Measurements from ENCODE around the gene CLRN3.

The CLRN3 gene

DNA sequence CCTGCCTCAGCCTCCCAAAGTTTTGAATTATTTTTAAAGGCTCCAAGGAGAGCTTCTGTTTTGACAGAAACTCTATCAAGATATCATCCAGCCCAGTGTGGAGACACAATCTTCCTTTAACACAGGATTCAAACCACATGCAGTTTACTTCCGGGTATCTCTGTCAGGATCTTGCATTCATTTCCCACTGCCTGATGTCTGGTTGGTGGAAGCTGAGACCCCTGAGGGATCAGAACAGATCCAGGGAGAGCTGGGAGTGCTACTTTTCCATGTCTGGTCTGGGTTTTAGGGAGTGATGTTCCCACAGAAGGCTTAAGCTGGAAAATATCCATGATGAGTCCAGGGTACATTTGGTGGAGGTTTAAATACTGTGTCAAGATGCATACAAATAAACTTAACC lies 30.9 kb upstream of the CLRN3 start:
- Histone ChIP-seq H3K27me3 (ENCODE audit: insufficient read depth, low read length) (no peaks in the 10 kb centered on the region), H3K23ac (ENCODE audit: low read length) (no peak overlapping the region), H3K79me2 (ENCODE audit: control insufficient read depth, insufficient read depth, low read length, poor library complexity) (peaks cover 2% of the 10 kb centered on the region), H2BK12ac (ENCODE audit: low read length) (peak overlapping the region; percentile 87), H3K4ac (ENCODE audit: low read depth, low read length) (no peak overlapping the region), H3K9ac (ENCODE audit: low read length) (no peak overlapping the region), H3K36me3 (ENCODE audit: control insufficient read depth in 1 of 2, insufficient read depth in 2 of 2, low read length in 2 of 2) (no peaks in the 10 kb centered on the region), H2BK120ac (ENCODE audit: insufficient read depth, low read length, poor library complexity) (peak overlapping the region; percentile 68), H3K79me1 (ENCODE audit: low read length) (peaks cover 45% of the 10 kb centered on the region), H3K4me2 (ENCODE audit: low read length) (no peak overlapping the region), H4K8ac (ENCODE audit: low read depth, low read length) (no peak overlapping the region), H3K18ac (ENCODE audit: low read length) (no peak overlapping the region), H2AFZ (ENCODE audit: insufficient read depth, low read length, poor library complexity) (no peak overlapping the region), H3K4me1 (ENCODE audit: control insufficient read depth in 1 of 2, insufficient read depth in 2 of 2, low read length in 2 of 2) (peaks cover 25 to 42% of the 10 kb centered on the region in 2 experiments), H3K27ac (ENCODE audit: low read depth, low read length) (peak overlapping the region; percentile 75), H2BK5ac (ENCODE audit: low read depth, low read length, poor library complexity) (peak overlapping the region; percentile 29), H4K91ac (ENCODE audit: low read depth, low read length) (peak overlapping the region; percentile 87), H4K12ac (ENCODE audit: low read depth, low read length) (no peak overlapping the region), H3K4me3 (ENCODE audit: low read depth, low read length) (no peak overlapping the region), H3K14ac (ENCODE audit: low read length) (peak overlapping the region; percentile 34), H2AK5ac (ENCODE audit: low read length) (peak overlapping the region; percentile 38), H3K9me3 (ENCODE audit: insufficient read depth, low read depth, low read length) (no peaks in the 10 kb centered on the region)
- DNase-seq = no peak
- WGBS (ENCODE audit: extremely low coverage, insufficient coverage, insufficient read length) = no CpG with 5 or more reads among the region's 1 CpG

DNA sequence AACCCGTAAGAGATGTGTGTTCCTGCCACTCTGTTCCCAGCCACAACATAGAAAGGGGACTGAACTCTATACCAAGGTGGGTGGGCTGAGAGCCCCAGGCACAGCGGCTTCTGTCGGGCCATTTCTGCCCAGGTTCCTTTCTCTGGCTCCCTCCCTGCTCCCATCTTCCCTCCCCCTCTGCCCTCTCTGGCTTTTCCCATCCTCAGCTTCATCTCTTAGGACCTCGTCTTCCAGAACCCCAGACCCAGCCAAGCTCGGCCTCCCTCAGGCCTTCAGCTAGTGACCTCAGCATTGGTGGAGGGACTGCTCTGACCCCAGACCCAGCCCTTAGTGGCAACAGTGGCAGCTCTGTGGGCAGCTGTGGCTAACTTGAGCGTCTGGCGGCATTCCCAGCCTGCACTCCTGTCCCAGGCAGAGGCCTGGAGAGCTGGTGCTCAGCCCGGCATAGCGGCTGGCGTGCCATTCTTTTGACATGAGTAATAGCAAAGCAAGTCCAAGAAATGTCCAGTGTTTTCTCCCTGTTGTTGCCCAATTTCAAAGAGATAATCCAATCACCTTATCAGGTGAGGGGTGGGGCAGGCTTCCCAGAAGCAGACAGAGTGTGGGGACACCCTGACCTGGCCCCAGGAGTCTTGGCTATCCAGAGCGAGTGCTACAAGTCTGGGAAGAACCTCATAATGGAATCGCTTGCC lies 30.1 kb upstream of the CLRN3 start:
- H3K18ac ChIP-seq (ENCODE audit: low read length) = peak overlapping the region; percentile 28
- peak overlapping the region; percentile 41 for H4K8ac ChIP-seq (ENCODE audit: low read depth, low read length)
- peak overlapping the region; percentile 16 for H3K4ac ChIP-seq (ENCODE audit: low read depth, low read length)
- WGBS (ENCODE audit: extremely low coverage, insufficient coverage, insufficient read length) = no CpG with 5 or more reads among the region's 12 CpGs
- peak; percentile 93 to 95 for DNase-seq
- H3K79me2 ChIP-seq (ENCODE audit: control insufficient read depth, insufficient read depth, low read length, poor library complexity) = peaks cover 2% of the 10 kb centered on the region
- peak overlapping the region; percentile 63 for H2BK5ac ChIP-seq (ENCODE audit: low read depth, low read length, poor library complexity)
- H3K27ac ChIP-seq (ENCODE audit: low read depth, low read length) = peak overlapping the region; percentile 88
- no peaks in the 10 kb centered on the region for H3K27me3 ChIP-seq (ENCODE audit: insufficient read depth, low read length)
- no peak overlapping the region for H3K4me3 ChIP-seq (ENCODE audit: low read depth, low read length)
- no peak overlapping the region for H4K12ac ChIP-seq (ENCODE audit: low read depth, low read length)
- no peaks in the 10 kb centered on the region for H3K9me3 ChIP-seq (ENCODE audit: insufficient read depth, low read depth, low read length)
- no peaks in the 10 kb centered on the region for H3K36me3 ChIP-seq (ENCODE audit: control insufficient read depth in 1 of 2, insufficient read depth in 2 of 2, low read length in 2 of 2)
- H2BK120ac ChIP-seq (ENCODE audit: insufficient read depth, low read length, poor library complexity) = peak overlapping the region; percentile 75
- peaks cover 40% of the 10 kb centered on the region for H3K79me1 ChIP-seq (ENCODE audit: low read length)
- peak overlapping the region; percentile 20 for H2AFZ ChIP-seq (ENCODE audit: insufficient read depth, low read length, poor library complexity)
- peaks cover 25 to 40% of the 10 kb centered on the region in 2 experiments for H3K4me1 ChIP-seq (ENCODE audit: control insufficient read depth in 1 of 2, insufficient read depth in 2 of 2, low read length in 2 of 2)
- H3K23ac ChIP-seq (ENCODE audit: low read length) = no peak overlapping the region
- no peak overlapping the region for H3K9ac ChIP-seq (ENCODE audit: low read length)
- peak overlapping the region; percentile 36 for H2AK5ac ChIP-seq (ENCODE audit: low read length)
- peak overlapping the region; percentile 81 for H2BK12ac ChIP-seq (ENCODE audit: low read length)
- no peak overlapping the region for H3K4me2 ChIP-seq (ENCODE audit: low read length)
- H4K91ac ChIP-seq (ENCODE audit: low read depth, low read length) = peak overlapping the region; percentile 87
- H3K14ac ChIP-seq (ENCODE audit: low read length) = peak overlapping the region; percentile 60

DNA sequence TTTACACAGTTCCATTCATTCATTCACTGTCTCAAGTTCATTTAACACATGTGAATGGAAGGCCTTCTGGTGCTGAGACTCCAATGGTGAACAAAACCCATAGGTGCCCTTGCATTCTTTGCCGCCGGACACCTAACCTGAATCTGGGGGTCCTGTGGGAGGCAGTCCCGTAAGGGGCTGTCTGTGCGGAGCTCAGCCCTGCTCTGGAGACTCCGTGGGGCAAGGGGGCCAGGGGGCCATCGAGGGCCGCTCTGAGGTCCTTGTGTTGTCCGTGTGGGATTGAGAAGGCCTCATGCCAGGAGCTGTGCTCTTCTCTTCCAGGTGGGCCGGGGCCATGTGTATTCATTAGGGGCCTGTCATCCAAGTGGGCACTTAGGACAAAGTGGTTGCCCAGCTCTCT lies 29.5 kb upstream of the CLRN3 start:
- H3K79me2 ChIP-seq (ENCODE audit: control insufficient read depth, insufficient read depth, low read length, poor library complexity) = peaks cover 2% of the 10 kb centered on the region
- H3K18ac ChIP-seq (ENCODE audit: low read length) = peak overlapping the region; percentile 28
- no CpG with 5 or more reads among the region's 9 CpGs for WGBS (ENCODE audit: extremely low coverage, insufficient coverage, insufficient read length)
- no peak overlapping the region for H3K9ac ChIP-seq (ENCODE audit: low read length)
- H2AFZ ChIP-seq (ENCODE audit: insufficient read depth, low read length, poor library complexity) = peak overlapping the region; percentile 30
- H4K12ac ChIP-seq (ENCODE audit: low read depth, low read length) = no peak overlapping the region
- H3K27ac ChIP-seq (ENCODE audit: low read depth, low read length) = peak overlapping the region; percentile 88
- H3K14ac ChIP-seq (ENCODE audit: low read length) = peak overlapping the region; percentile 60
- no peak for DNase-seq
- H3K9me3 ChIP-seq (ENCODE audit: insufficient read depth, low read depth, low read length) = no peaks in the 10 kb centered on the region
- no peak overlapping the region for H3K4me3 ChIP-seq (ENCODE audit: low read depth, low read length)
- H3K36me3 ChIP-seq (ENCODE audit: control insufficient read depth in 1 of 2, insufficient read depth in 2 of 2, low read length in 2 of 2) = no peaks in the 10 kb centered on the region
- H2BK12ac ChIP-seq (ENCODE audit: low read length) = peak overlapping the region; percentile 81
- peak overlapping the region; percentile 60 for H3K4ac ChIP-seq (ENCODE audit: low read depth, low read length)
- H3K79me1 ChIP-seq (ENCODE audit: low read length) = peaks cover 37% of the 10 kb centered on the region
- no peaks in the 10 kb centered on the region for H3K27me3 ChIP-seq (ENCODE audit: insufficient read depth, low read length)
- peak overlapping the region; percentile 36 for H2AK5ac ChIP-seq (ENCODE audit: low read length)
- H3K4me1 ChIP-seq (ENCODE audit: control insufficient read depth in 1 of 2, insufficient read depth in 2 of 2, low read length in 2 of 2) = peaks cover 21 to 37% of the 10 kb centered on the region in 2 experiments
- H4K8ac ChIP-seq (ENCODE audit: low read depth, low read length) = peak overlapping the region; percentile 41
- no peak overlapping the region for H3K4me2 ChIP-seq (ENCODE audit: low read length)
- H2BK120ac ChIP-seq (ENCODE audit: insufficient read depth, low read length, poor library complexity) = peak overlapping the region; percentile 75
- H4K91ac ChIP-seq (ENCODE audit: low read depth, low read length) = peak overlapping the region; percentile 87
- H3K23ac ChIP-seq (ENCODE audit: low read length) = no peak overlapping the region
- H2BK5ac ChIP-seq (ENCODE audit: low read depth, low read length, poor library complexity) = peak overlapping the region; percentile 59

DNA sequence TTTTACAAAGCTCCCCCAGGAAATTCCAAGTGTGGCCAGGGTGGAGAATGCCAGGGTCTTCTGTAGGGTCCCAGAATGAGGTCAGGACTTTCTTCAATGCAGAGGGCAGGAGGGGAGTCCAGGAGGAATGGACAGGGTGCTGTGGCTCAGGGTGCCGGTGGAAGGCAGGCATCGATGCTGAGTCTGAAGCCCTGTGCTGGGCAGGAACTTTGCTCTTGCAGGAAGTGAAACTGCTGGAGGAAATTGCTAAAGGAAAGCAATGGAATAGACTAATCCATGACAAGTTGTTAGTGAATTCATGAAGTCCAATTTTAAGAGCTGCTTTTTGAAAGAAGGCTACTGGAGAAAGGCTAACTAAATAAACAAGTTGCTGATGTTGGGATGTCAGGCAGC lies 29.0 kb upstream of the CLRN3 start:
- peak overlapping the region; percentile 60 for H3K4ac ChIP-seq (ENCODE audit: low read depth, low read length)
- no peak overlapping the region for H3K23ac ChIP-seq (ENCODE audit: low read length)
- H3K79me2 ChIP-seq (ENCODE audit: control insufficient read depth, insufficient read depth, low read length, poor library complexity) = peaks cover 2% of the 10 kb centered on the region
- no peak for DNase-seq
- H4K91ac ChIP-seq (ENCODE audit: low read depth, low read length) = peak overlapping the region; percentile 87
- peak overlapping the region; percentile 75 for H2BK120ac ChIP-seq (ENCODE audit: insufficient read depth, low read length, poor library complexity)
- no peaks in the 10 kb centered on the region for H3K27me3 ChIP-seq (ENCODE audit: insufficient read depth, low read length)
- H4K12ac ChIP-seq (ENCODE audit: low read depth, low read length) = no peak overlapping the region
- peak overlapping the region; percentile 28 for H3K18ac ChIP-seq (ENCODE audit: low read length)
- H3K4me3 ChIP-seq (ENCODE audit: low read depth, low read length) = no peak overlapping the region
- no peak overlapping the region for H4K8ac ChIP-seq (ENCODE audit: low read depth, low read length)
- H3K14ac ChIP-seq (ENCODE audit: low read length) = peak overlapping the region; percentile 60
- no CpG with 5 or more reads among the region's 2 CpGs for WGBS (ENCODE audit: extremely low coverage, insufficient coverage, insufficient read length)
- H3K9me3 ChIP-seq (ENCODE audit: insufficient read depth, low read depth, low read length) = no peaks in the 10 kb centered on the region
- peaks cover 33% of the 10 kb centered on the region for H3K79me1 ChIP-seq (ENCODE audit: low read length)
- H3K4me1 ChIP-seq (ENCODE audit: control insufficient read depth in 1 of 2, insufficient read depth in 2 of 2, low read length in 2 of 2) = peaks cover 20 to 35% of the 10 kb centered on the region in 2 experiments
- H3K4me2 ChIP-seq (ENCODE audit: low read length) = no peak overlapping the region
- no peaks in the 10 kb centered on the region for H3K36me3 ChIP-seq (ENCODE audit: control insufficient read depth in 1 of 2, insufficient read depth in 2 of 2, low read length in 2 of 2)
- peak overlapping the region; percentile 81 for H2BK12ac ChIP-seq (ENCODE audit: low read length)
- peak overlapping the region; percentile 59 for H2BK5ac ChIP-seq (ENCODE audit: low read depth, low read length, poor library complexity)
- peak overlapping the region; percentile 36 for H2AK5ac ChIP-seq (ENCODE audit: low read length)
- H2AFZ ChIP-seq (ENCODE audit: insufficient read depth, low read length, poor library complexity) = no peak overlapping the region
- H3K9ac ChIP-seq (ENCODE audit: low read length) = no peak overlapping the region
- no peak overlapping the region for H3K27ac ChIP-seq (ENCODE audit: low read depth, low read length)

Data from trophoblast cell (in vitro differentiated cells and primary cell).